Measurements from ENCODE around the gene MLLT1.

DNA sequence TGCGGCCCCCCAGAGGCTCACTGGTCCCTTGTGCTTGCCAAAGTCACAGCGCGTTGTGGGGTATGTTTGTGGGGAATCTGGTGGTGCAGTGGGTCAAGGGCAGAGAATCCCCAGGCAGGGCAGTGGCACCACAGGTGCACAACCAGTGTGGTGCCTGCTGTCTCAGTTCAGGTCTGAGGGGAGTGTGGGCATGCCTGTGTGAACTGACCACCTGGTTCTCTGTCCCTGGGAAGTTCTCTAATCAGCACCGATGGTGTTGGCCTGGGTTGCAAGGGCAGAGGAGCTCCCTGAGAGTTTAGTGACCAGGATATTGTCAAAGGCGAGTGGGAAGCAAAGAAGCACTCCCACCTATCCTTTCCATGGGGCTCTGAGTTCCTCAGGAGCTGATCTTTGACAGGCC is 106.6 kb downstream of the MLLT1 start:
- TF ChIP-seq, protein P1, sequence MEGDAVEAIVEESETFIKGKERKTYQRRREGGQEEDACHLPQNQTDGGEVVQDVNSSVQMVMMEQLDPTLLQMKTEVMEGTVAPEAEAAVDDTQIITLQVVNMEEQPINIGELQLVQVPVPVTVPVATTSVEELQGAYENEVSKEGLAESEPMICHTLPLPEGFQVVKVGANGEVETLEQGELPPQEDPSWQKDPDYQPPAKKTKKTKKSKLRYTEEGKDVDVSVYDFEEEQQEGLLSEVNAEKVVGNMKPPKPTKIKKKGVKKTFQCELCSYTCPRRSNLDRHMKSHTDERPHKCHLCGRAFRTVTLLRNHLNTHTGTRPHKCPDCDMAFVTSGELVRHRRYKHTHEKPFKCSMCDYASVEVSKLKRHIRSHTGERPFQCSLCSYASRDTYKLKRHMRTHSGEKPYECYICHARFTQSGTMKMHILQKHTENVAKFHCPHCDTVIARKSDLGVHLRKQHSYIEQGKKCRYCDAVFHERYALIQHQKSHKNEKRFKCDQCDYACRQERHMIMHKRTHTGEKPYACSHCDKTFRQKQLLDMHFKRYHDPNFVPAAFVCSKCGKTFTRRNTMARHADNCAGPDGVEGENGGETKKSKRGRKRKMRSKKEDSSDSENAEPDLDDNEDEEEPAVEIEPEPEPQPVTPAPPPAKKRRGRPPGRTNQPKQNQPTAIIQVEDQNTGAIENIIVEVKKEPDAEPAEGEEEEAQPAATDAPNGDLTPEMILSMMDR (IDR thresholded peaks at IDR 0.05): no peak
- no peak for TF ChIP-seq EZH2phosphoT487 (IDR thresholded peaks at IDR 0.05)
